GM19468 (cell line): ENCODE data around the gene MDP1.
"Not testable (repeated sequence)": the region's sequence is repeated elsewhere in the genome, so short reads cannot be mapped to it uniquely, and the experiment has no call there.

ENCODE experiments used
- ATAC-seq: cut with Tn5 transposase; IDR thresholded peaks from one replicate; pipeline ENCODE4 v1.9.1; 2021; ENCODE audit warnings: mild to moderate bottlenecking, moderate library complexity, moderate number of reproducible peaks; ENCODE audit not compliant: unreplicated experiment; ENCODE audit errors: extremely low read depth

The MDP1 gene

GRCh38 chr14:24252289-24253124 lies 36.6 kb upstream of the MDP1 start:
- no peak for ATAC-seq

- no peak for ATAC-seq
Observed at GRCh38 chr14:24251880-24252288, 36.0 kb upstream of the MDP1 start.

- no peak for ATAC-seq
Observed at GRCh38 chr14:24250354-24250753, 34.5 kb upstream of the MDP1 start.

GRCh38 chr14:24249230-24250021 lies 33.6 kb upstream of the MDP1 start:
- no peak for ATAC-seq

- ATAC-seq = no peak
Observed at GRCh38 chr14:24247422-24247821, 31.6 kb upstream of the MDP1 start.

- ATAC-seq = no peak
Observed at GRCh38 chr14:24246765-24247212, 30.9 kb upstream of the MDP1 start.

- ATAC-seq = not testable (repeated sequence)
Observed at GRCh38 chr14:24245350-24245749, 29.5 kb upstream of the MDP1 start.

- no peak for ATAC-seq
Observed at GRCh38 chr14:24243336-24243836, 27.5 kb upstream of the MDP1 start.

GRCh38 chr14:24241829-24242443 lies 26.1 kb upstream of the MDP1 start:
- ATAC-seq = peak; percentile 70

- no peak for ATAC-seq
Observed at GRCh38 chr14:24240110-24240918, 24.4 kb upstream of the MDP1 start.

- no peak for ATAC-seq
Observed at GRCh38 chr14:24238527-24239037, 22.7 kb upstream of the MDP1 start.

- ATAC-seq = no peak
Observed at GRCh38 chr14:24238123-24238522, 22.3 kb upstream of the MDP1 start.

- ATAC-seq = no peak
Observed at GRCh38 chr14:24237463-24237955, 21.6 kb upstream of the MDP1 start.

- no peak for ATAC-seq
Observed at GRCh38 chr14:24236689-24237462, 21.0 kb upstream of the MDP1 start.

- no peak for ATAC-seq
Observed at GRCh38 chr14:24235804-24236688, 20.2 kb upstream of the MDP1 start.

GRCh38 chr14:24234095-24235005 lies 18.5 kb upstream of the MDP1 start:
- ATAC-seq = no peak

GRCh38 chr14:24233538-24233866 lies 17.6 kb upstream of the MDP1 start:
- no peak for ATAC-seq
